RPMI7951 (cell line): ENCODE measurements around the gene PPM1A. TPM values are rescaled to one million over a fixed set of nuclear protein-coding genes. Genes with fewer than 3 reads are reported as not detected.

Experiments used
- DNase-seq: peaks from one replicate; pipeline ENCODE4 v3.0.0-alpha.2; 2012; ENCODE audit warnings: low read depth
- total RNA-seq: library from RNA; depleted of rRNA; stranded (reverse); fragments of >200 nt; shearing (Covaris generic); gene quantifications from 2 replicates; pipeline ENCODE4 v1.2.3, GENCODE V29; 2014

Gene PPM1A
- total RNA-seq, 1 experiment from 2014 or later = 12.7 TPM

DNA sequence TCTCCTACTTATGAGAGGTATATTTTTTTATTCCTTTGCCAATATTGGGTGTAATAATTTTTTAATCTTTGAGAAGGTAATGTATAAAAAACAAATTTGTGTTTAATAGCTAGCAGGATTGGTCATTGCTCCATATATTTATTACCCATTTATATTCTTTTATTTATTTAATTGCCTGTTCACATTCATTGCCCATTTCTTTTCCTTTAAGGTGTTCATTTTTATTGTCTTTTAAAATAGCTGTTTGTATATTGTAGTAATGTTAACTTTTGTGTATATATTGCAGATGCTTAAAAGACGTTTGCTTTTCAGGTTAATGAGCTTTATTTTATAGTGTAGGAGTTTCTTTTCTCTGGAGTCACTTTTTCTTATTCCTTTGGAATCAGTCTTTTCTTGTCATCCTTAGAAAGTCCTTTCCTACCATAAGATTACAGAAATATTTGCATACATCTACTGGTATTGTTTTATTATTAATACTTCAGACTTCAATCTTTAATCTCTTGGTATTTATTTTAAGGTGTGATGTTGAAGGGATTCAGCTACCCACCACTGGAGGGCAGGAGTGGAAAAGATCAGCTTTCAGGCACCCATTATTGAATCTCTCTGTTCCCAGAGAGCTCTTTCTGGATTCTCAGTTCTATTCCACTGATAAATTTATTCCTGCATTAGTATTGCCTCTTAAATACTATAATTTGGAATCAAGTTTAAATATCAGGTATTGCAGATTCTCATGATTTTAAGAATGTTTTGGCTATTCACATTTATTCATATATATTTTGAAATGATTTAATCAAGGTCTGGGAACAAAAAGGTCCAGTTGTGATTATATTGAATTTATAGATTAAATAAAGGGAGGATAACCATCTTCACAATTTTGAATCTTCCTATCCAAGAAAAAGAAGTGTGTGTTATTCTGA lies 17.3 kb downstream of the PPM1A start:
- peak; percentile 16 for DNase-seq

- DNase-seq = no peak
These were observed 23.2 kb downstream of the PPM1A start for GRCh38 chr14:60272177-60272576.

- DNase-seq = no peak
These were observed 24.9 kb downstream of the PPM1A start for GRCh38 chr14:60273956-60274355.

DNA sequence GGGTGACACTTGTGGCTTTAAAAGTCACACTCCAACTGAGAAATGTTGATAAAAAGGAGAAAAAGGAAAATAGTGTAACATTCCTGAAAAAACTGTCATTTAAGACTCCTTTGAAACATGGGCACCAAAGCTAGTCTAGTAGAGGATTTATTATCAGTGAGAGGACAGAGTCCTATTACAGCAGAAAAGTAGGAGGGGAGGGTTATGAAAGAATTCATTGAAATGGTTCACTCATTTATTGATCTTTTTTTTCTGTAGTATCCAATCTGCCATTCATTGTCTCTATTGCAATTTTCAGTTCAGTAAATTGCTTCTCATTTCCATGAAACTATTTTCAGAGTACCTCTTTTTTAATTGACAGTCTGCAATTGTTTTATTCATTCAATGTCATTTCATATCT lies 25.4 kb downstream of the PPM1A start:
- no peak for DNase-seq

- no peak for DNase-seq
These were observed 26.9 kb downstream of the PPM1A start for GRCh38 chr14:60275932-60276331.

DNA sequence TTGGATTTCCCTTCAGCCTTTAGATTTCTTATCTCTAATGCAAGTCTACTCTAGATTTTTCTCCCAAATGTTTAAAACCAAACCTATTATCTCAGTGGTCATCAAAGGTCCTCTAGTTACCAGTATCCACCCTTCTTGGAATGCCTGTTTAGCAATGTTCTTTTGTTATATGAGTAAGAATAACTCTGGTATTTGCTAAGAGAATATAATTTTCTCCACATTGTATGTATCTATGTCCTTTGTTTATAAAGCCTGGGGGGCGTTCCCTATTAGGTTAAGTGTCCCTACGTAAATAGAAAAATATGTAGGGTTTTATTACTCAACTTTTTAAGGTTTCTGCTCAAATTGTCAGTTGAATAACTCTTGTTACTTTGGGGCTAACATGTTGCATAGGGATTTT lies 27.3 kb downstream of the PPM1A start:
- no peak for DNase-seq

DNA sequence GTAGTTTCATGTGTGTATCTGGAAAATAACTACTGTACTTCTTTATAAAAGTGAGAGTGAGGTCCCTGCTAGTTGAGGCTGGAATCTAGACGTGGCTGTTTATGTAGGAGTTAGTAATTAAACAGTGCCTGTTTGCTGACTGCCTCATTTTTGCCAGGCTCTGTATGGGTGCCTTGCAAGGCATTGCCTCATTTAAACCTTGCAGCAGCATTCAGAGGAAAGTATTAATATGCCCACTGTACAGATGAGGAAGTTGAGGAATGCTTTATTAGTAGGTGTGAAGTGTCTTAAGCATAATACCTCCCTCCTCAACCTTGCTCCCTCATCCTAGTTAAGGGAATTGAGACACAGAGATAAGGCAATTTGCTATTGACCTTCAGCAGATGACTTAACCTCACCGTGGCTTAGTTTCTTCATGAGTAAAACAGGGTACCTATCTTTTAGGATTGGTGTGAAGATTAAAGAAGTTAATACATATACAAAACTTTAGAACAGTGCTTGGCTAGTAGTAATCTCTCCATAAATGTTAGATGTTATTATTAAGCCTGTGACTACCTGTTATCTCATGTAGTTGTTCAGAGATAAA lies 28.7 kb downstream of the PPM1A start:
- DNase-seq = no peak

- no peak for DNase-seq
These were observed 29.3 kb downstream of the PPM1A start for GRCh38 chr14:60278350-60278749.

GRCh38 chr14:60287452-60287851 lies 38.4 kb downstream of the PPM1A start:
- no peak for DNase-seq

- no peak for DNase-seq
These were observed 39.3 kb downstream of the PPM1A start for GRCh38 chr14:60288279-60288678.

- DNase-seq = no peak
These were observed 45.5 kb downstream of the PPM1A start for GRCh38 chr14:60294411-60295069.

DNA sequence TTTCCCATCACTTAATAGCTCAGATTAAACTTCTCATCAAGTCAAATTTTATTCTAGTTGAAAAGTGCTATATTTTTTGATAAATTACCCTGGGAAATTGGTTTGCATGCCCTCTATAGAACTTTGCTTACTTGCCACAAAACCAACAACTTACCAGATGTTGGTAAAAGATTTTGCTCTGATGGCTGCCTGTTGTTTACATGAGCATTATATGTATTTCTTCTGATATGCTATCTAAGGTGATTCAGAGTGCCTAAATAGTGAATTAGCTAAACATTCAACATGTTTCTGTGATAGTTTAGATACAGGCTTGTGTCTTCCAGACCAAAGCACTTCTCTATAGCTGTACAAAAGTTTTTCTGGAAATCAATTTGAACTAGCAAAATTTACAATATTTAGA lies 51.0 kb downstream of the PPM1A start:
- no peak for DNase-seq

DNA sequence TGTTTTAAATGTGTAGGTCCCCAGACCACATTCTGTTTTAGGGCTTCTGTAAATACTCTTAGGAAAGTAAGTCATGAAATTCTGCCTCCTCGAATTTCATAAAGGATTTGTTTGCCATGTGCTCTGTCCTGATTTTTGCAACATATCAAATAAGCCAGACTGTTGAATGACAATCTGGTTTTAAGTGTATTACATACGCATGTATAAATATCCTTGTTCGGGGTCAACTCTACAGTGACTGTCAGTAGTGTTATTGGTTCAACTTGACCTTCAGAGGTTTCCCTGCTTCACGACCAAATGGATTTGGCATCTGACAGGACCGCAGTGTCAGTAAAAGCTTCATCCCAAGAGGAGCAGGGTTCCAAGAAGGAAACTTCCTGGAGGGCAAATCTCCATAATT lies 52.7 kb downstream of the PPM1A start:
- DNase-seq = no peak

DNA sequence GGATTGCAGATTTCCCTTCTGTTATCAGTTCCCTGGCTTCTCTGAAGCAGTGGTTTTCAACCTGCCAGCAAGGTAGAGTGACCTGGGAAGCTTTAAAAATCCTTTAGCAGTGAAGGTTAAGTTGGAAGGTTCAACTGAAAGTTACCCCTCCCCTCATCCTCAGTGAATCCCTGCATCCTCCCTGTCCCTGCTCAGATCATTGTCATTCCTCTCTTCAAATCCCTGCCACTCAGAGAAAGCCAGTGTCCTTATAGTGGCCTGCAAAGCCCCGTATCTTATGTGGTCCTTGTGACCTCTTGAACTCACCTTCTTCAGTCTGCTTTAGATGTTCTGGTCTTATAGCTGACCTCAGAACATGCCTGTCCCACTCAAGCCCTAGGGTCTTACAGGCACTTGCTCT lies 53.6 kb downstream of the PPM1A start:
- no peak for DNase-seq

GRCh38 chr14:60303745-60304144 lies 54.7 kb downstream of the PPM1A start:
- no peak for DNase-seq

GRCh38 chr14:60304509-60304908 lies 55.5 kb downstream of the PPM1A start:
- DNase-seq = no peak

- no peak for DNase-seq
These were observed 61.0 kb downstream of the PPM1A start for GRCh38 chr14:60309867-60310552.

DNA sequence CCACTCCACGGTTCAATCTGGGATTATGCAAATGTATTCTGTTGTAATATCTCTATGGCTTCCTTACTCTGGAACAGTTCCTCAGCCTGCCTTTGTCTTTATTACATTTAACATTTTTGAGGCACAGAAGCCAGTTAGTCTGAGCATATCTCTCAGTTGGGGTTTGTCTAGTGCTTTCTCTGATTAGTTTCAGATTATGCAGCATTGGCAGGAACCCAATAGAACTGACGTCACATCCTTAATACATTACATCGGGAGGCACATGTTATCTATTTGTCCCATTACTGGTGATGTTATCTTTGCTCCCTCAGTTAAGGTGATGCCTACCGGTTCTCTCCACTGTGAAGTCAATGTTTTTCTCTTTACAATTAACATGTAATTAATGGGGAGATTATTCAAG lies 62.4 kb downstream of the PPM1A start:
- peak; percentile 48 for DNase-seq

GRCh38 chr14:60313093-60313492 lies 64.1 kb downstream of the PPM1A start:
- no peak for DNase-seq

DNA sequence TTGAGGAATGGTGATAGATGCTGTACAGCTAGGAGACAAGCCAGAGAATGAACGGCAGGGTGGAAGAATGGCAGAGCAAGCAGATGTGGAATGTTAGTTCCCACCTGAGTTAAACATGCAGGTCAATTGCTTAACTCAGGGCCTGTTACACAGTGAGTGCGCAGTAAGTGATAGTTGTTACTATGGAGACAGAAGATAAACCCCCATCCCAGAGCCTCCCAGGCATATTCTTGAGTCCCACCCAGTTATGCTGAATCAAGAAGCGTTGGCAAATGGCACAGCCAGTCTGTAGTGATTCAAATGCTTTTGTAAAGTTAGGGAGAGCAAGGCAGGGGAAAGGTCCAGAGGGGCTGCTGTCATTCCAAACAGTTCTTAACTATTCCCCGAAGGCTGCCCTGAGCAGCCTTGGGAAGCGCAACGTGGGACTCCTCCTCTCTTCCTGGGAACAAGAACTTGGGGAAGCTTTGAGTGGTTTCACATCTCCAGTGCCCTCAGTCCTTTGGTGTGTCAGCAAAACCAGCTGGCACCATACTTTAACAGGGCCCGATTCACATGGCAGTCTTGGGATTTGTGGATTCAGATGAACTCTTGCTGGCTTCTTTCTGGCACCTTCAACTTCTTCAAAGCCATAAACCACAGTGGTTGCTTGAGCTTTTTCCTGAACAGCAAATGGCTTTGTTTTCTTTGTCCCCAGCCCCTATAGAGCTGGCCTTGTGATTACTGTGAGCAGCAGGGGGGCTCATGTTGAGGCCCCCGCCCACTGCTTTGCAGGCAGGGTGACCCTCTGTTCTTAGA lies 66.4 kb downstream of the PPM1A start:
- no peak for DNase-seq

DNA sequence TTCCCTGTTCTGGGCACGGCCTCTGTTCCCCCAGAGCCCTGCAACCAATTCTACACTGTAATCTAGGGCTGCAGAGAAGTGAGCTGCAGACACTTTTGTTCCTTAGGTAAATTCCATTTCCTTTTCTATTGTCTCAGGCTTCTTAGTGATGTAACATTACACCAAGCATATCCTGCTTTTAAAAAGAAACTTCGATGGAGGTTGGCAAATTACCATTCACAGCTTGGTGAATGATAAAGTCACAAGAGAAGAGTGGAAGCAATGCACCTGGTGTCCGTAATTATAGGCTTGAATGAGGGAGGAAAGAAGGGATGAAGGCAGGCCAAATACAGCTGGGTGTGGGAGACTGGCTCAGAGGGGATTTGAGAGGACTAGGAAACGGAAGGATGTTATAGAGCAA lies 68.6 kb downstream of the PPM1A start:
- no peak for DNase-seq
